Coronary artery (tissue), 2 donors: ENCODE results near the gene SPPL3.

Experiments used
- DNase-seq: peaks from one replicate; pipeline ENCODE4 v3.0.0-alpha.2; 2017; ENCODE audit warnings: low spot score
- H3K27ac ChIP-seq, 2 donors: fragments of 200-600 bp; sonication (generic); one replicate each; pipeline ENCODE4 v1.5.1; 2016 to 2019
- H3K4me3 ChIP-seq: fragments of 200-600 bp; sonication (generic); 2 replicates; pipeline ENCODE4 v1.5.1; 2016; ENCODE audit warnings: mild to moderate bottlenecking, moderate library complexity
- CTCF ChIP-seq: fragments of 200-600 bp; sonication (generic); IDR thresholded peaks from one replicate; pipeline ENCODE4 v1.5.1; 2019; ENCODE audit warnings: antibody characterized with exemption

Gene SPPL3

GRCh38 chr12:120879102-120879501, 25.1 kb downstream of the SPPL3 start:
- Histone ChIP-seq H3K4me3 (no peak overlapping the region), H3K27ac (no peak overlapping the region)
- DNase-seq = no peak
- no peak for TF ChIP-seq CTCF

DNA sequence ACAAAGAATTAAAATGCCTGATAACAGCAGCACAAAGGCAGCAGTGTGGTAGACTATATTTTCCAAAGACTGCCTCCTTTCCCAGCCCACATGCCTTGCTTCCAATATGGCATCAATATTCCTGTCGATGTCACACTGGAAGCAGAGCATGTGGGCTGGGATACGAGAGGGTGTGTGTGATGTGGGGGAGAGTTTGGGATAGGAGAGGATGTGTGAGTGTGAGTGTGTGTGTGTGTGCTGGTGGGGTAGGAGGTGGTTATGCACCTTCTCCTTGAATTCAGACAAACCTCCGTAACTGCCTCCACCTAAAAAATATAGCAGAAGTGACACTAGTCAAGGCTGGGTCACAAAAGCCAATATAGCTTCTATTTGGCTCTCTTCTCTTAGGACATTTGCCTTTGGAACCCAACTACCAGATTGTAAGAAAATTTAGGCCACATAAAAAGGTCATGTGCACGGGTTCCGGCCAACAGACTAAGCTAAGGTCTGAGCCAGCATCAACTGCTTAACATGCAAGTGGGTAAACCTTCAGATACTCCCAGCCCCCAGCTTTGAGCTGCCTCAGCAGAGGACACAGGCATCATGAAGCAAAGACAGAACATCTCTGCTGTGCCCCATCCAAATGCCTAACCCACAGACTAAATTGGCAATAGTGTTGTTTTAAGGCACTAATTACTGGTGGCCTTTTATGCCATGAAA, 29.5 kb downstream of the SPPL3 start:
- no peak for DNase-seq

GRCh38 chr12:120873226-120873625, 30.9 kb downstream of the SPPL3 start:
- Histone ChIP-seq H3K4me3 (no peak overlapping the region), H3K27ac (no peak overlapping the region)
- DNase-seq = no peak
- TF ChIP-seq CTCF = no peak

More for the DNA sequence above, 29.5 kb downstream of the SPPL3 start:
- TF ChIP-seq CTCF = no peak
- Histone ChIP-seq H3K27ac (no peak overlapping the region), H3K4me3 (no peak overlapping the region)

DNA sequence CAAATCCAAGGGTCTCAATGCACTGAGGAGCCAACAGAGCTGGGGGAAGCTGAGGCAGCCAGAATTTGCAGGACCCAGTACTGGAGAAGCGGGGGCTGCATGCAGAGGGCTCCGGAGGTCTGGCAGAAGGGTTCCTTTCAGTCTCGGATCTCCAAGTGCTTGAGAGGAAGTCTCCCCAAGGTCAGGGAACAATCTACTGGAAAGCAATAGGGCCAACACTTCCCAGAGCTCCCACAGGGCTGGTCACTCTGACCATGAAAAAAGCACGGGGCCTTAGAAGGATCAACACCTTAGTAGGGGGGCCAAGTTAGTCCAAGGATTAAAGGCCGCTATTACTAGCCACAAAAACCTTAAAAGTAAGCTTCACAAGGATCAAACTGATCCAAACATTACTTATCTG, 31.7 kb downstream of the SPPL3 start:
- no peak for TF ChIP-seq CTCF
- H3K27ac ChIP-seq = no peak overlapping the region
- DNase-seq = no peak

GRCh38 chr12:120870415-120870814, 33.7 kb downstream of the SPPL3 start:
- no peak overlapping the region for H3K27ac ChIP-seq
- DNase-seq = no peak
- no peak for TF ChIP-seq CTCF
- H3K4me3 ChIP-seq = no peak overlapping the region

More for the DNA sequence above, 31.7 kb downstream of the SPPL3 start:
- H3K4me3 ChIP-seq = no peak overlapping the region

- Histone ChIP-seq H3K27ac (no peak overlapping the region), H3K4me3 (no peak overlapping the region)
- no peak for TF ChIP-seq CTCF
- no peak for DNase-seq
Measured at GRCh38 chr12:120869376-120869775, 34.8 kb downstream of the SPPL3 start.

DNA sequence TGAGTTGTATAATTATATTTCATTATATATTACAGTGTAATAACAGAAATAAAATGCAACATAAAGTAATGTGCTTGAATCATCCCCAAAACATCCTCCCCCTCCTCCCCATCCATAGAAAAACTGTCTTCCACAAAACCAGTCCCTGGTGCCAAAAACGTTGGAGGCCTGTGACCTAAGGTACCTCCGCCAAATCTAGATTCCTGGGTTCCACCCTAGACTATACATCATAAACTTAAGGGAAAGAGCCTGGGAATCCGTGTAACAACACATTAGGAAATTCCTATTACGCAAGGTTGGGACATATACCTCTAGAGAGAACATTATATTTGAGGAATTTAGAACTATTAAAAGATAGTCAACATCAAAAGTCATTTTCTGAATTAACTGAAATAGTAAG, 38.0 kb downstream of the SPPL3 start:
- Histone ChIP-seq H3K4me3 (no peak overlapping the region), H3K27ac (no peak overlapping the region)
- TF ChIP-seq CTCF = no peak
- no peak for DNase-seq
